GM19035 (cell line): Measurements from ENCODE around the gene TNFAIP2.

ENCODE experiments used
- ATAC-seq: cut with Tn5 transposase; IDR thresholded peaks from one replicate; pipeline ENCODE4 v1.9.1; 2021; ENCODE audit not compliant: unreplicated experiment

TNFAIP2 gene, protein sequence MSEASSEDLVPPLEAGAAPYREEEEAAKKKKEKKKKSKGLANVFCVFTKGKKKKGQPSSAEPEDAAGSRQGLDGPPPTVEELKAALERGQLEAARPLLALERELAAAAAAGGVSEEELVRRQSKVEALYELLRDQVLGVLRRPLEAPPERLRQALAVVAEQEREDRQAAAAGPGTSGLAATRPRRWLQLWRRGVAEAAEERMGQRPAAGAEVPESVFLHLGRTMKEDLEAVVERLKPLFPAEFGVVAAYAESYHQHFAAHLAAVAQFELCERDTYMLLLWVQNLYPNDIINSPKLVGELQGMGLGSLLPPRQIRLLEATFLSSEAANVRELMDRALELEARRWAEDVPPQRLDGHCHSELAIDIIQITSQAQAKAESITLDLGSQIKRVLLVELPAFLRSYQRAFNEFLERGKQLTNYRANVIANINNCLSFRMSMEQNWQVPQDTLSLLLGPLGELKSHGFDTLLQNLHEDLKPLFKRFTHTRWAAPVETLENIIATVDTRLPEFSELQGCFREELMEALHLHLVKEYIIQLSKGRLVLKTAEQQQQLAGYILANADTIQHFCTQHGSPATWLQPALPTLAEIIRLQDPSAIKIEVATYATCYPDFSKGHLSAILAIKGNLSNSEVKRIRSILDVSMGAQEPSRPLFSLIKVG

DNA sequence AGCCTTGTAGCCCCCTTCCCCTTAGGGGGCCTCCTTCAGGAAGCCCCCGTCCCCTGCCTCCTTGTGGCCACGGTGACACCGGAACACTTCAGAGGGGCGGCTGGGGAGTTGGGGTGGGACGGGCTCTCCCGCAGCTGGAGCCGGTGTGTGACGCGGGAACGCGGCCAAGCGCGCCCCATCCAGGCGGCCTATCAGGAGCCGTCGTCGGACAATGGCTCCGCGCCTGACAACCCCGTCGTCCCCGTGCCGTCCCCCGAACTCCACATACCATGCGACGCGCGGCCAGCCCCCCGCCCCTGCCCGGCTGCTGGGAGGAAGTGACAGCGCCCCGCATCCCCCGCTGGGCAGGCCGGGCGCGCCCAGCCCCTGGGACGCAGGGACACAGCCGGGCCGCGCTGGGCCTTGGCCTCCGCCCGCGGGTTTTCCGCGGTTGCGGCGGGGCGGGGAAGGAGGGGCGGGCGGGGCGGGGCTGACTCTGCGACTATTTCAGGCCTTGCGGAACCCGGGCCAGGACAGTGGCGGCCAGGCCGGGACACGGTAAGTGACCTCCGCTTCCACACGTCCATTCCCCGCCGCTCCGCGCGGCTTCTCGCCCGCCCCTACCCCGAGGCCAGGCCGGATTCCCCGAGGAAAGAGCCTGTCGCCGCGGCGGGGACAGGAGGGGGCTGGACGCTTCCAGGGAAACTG is at the start of gene TNFAIP2:
TSS of gene TNFAIP2 (plus strand) at position 515 of the 687 bp plus-strand sequence. CDS start 2,997 bp downstream, outside the sequence.
- ATAC-seq: no peak

DNA sequence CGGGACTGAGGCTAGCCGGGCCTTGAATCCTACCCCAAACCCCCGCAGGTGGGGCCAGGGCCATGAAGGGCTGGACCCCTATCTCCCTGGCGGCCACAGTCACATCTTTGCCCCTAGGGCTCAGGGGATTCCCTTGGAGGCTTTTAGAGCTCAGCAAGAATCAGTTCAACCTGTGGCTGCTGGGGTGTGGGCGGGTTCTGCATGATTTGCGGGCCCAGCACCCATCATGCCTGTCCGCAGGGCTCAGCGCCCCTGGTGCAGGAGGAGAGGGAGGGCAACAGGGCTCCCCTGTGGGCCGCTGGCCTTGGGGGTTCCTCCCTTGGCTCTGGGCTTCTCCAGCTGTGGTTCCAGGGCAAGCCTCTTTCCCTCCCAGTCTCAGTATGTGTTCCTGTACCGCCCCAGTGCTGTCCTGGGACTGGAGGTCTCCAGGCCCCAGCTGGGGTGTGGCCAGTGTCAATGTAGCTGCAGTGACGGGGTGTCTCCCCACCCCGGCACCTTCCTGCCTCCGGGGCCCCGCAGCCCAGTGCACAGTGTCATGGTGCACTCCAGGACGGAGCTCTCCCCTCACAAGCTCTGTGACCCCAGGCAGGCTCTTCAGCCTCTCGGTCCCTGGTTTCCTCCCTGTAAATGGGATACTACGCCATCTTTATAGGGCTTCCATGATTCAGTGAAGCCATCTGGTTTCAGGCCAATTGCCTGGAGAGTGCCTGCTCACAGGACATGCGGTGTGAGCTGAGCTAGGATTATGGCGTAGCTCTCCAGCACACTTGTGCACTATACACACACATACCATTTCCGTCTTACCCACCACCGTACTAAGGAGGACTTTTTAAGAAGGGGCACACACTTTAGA is 49.2 kb upstream of the TNFAIP2 start:
- no peak for ATAC-seq

DNA sequence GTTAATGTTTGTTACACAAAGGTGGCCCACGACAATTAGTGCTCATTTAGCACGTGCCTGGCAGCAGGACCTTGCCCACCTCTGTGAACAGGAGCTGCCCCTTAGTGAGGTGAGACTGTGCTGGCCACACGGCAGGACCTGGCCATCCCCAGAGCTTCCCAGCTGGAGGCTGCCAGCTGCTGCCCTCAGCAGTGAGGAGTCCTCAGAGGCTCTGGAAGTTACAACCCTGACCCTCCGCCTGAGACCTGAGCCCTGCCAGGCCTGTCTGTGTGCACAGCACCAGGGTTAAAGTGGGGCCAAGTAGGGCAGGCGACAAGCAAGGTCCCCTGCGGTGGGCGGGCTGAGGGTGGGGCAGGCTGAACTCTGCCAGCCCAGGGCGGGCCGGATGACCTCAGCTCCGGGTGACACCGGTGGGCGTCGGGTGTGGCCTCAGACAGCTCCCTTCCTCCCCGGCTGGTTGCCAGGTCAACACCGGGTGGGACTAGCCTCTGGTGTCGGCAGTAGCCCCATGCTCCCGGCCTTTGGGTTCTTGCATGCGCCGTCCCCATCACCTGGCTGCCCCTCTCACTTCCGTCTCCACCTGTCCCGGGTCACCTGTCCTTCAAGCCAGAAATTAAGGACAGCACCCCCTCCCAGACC is 48.4 kb upstream of the TNFAIP2 start:
- peak; percentile 7 for ATAC-seq

- no peak for ATAC-seq
These were observed 44.9 kb upstream of the TNFAIP2 start for GRCh38 chr14:103078420-103078749.

DNA sequence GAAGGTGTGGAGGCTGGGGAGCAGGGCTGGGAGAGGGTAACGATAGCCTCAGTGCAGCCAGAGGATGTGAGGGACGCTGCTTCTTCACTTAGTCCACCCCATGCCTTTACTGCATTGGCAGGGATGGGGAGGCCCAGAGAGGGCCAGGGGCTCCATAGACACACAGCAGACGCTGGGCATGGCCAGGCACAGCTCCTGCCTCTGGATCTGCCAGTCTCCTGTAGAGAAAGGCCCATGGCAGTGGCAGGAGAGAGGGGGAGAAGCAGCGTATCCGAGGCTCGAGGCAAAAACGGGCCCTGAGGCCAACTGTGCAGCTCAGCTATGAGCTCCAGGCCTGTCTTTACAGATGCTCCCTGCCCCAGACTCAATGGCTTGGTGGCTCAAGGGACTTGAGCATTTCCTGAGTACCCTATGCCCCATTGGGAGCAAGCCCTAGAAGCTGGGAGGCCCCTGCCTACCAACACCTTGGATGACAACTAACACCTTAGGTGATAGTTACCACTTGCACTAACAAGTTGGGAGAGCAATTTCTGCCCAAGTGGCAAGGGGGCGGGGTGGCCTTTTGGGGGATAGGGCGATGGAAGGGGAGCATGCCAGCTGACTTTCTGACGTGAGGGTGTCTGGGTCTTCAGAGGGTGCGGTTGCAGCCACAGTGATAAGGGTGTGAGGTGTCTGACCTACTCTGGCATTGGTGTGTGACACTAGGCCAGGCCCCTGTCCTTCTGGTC is 44.2 kb upstream of the TNFAIP2 start:
- ATAC-seq: no peak

DNA sequence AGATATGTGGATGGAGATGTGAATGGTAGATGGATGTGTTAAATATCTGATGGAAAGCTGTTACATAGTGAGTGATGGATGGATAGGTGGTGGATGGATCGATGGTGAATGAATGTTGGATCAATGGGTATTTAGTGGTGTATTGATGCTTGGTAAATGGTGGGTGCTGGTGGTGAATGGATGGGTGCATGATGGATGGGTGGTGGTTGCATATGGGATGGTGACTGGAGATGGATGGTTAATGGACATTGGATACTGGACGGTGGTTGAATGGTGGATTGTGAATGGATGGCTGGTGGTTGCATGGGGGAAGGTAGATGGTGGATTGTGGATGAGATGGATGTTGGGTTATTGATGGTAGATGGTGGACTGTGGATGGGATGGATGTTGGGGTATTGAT is 41.3 kb upstream of the TNFAIP2 start:
- no peak for ATAC-seq

DNA sequence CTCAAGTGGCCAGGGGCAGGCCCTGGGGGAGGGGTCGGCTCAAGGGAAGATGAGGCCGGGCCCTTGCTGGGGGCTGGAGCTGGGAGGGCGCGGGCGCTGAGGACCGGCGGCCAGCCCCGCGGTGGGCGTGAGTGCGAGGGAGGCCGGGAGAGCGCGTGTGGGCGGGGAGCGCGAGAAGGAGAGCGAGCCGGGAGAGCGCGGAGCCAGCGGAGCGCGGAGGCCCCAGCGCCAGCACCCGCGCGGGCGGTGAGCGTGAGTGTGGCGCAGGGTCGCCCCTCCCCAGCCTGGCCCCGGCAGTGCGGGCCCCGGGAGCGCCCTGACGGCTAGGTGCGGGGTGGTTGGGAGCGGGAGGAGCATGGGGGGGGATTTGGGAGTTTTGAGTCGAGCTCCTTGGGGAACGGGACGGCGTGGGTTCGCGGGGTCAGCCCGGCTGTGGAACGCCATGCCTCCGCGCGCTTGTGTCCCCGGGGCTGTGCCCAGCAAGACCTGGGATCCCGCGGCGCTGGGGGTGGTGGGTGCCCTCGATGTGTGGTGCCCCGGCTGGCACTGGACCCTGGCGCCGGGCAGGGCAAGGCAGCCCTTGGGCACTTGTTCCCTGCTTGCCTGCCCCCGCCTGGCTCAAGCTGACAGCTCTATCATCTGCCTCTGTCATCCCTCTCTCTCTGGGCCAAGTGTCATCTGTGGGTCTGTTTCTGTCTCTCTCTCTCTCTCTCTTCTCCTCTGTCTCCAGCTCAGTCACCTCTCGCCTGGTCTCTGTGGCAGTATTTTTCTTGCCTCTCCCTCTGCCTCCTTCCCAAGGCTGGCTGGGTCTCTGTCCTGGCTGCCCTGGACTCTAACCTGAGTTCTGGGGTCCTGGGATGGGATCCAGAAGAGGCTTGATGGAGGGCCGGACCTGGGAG is 39.0 kb upstream of the TNFAIP2 start, which contains the start of gene LBHD2:
TSS of gene LBHD2 (plus strand) at position 190 of the 899 bp plus-strand sequence. CDS start 1,803 bp downstream, outside the sequence.
- ATAC-seq: no peak

- no peak for ATAC-seq
These were observed 37.9 kb upstream of the TNFAIP2 start for GRCh38 chr14:103085106-103086091.

DNA sequence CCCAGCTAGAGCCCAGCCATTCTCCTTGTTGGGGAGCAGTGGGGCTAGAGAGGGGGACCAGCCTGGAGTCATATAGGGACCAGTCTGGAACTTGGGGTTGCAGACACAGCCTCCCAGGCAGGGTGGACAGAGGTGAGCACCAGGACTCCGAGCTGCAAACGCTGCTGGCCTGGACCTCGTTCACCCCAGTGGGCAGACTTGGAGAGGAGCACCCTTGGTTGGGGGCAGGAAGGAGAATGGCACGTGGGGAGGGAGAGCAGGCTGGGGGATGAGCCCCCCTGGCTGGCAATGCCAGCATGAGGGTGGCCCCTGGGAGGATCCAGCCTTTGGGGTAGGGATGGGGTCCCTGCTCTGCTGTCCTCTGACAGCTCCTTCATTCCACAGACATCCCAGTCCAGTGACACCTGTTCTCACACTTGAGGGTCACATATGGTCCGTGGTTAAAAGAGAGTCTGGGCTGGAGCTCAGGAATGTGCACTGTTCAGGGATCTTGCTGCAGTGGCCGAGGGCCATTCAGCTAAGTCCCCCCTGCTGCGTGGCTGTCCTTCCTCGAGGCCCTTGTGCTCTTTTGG is 36.4 kb upstream of the TNFAIP2 start:
- ATAC-seq: no peak

- ATAC-seq: no peak
These were observed 35.9 kb upstream of the TNFAIP2 start for GRCh38 chr14:103087343-103087835.

DNA sequence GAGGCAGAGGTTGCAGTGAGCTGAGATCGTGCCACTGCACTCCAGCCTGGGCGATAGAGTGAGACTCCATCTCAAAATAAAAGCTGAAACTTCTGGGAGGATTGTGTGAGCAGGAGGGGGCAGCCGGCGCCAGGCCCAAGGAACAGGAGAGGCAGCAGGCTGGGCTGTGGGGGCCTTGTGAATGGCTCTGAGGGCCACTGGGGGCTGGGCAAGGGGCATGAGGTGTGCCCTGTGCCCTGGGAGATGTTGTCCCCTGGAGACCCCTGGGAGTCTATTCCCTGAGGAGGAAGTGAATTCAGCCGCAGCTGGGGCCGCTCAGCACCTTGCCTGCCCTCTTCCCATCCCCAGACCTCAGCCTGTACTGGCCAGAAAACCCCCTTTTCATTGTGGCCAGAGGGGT is 34.3 kb upstream of the TNFAIP2 start:
- no peak for ATAC-seq

GRCh38 chr14:103089386-103090335 is 33.6 kb upstream of the TNFAIP2 start:
- ATAC-seq: no peak

GRCh38 chr14:103090481-103091020 is 32.7 kb upstream of the TNFAIP2 start:
- no peak for ATAC-seq

- ATAC-seq: peak; percentile 65
These were observed 32.0 kb upstream of the TNFAIP2 start for GRCh38 chr14:103091041-103091882.

GRCh38 chr14:103091883-103092222 is 31.4 kb upstream of the TNFAIP2 start:
- no peak for ATAC-seq
